OCI-LY1 (cell line): Measurements from ENCODE around the gene BTBD1.

Experiments used
- H2AFZ ChIP-seq: fragments of 200-600 bp; sonication (generic), shearing (Covaris generic); 2 replicates; pipeline ENCODE4 v1.6.0; 2014; ENCODE audit warnings: antibody characterized with exemption, mild to moderate bottlenecking, low read length
- H3F3A ChIP-seq: fragments of 200-600 bp; sonication (generic), shearing (Covaris generic); 2 replicates; pipeline ENCODE4 v1.6.0; 2014; ENCODE audit warnings: mild to moderate bottlenecking, antibody characterized with exemption, low read length, moderate library complexity; ENCODE audit not compliant: insufficient read depth
- H3K27ac ChIP-seq: fragments of 200-600 bp; sonication (generic); 2 replicates; pipeline ENCODE4 v1.5.1; 2014; ENCODE audit warnings: low read length, mixed run types, mild to moderate bottlenecking, low read depth; ENCODE audit not compliant: poor library complexity, severe bottlenecking
- H3K27me3 ChIP-seq: fragments of 200-600 bp; sonication (generic); 2 replicates; pipeline ENCODE4 v1.6.0; 2014; ENCODE audit warnings: antibody characterized with exemption, mild to moderate bottlenecking, low read length, moderate library complexity; ENCODE audit not compliant: insufficient read depth
- H3K36me3 ChIP-seq: fragments of 200-600 bp; sonication (generic); 2 replicates; pipeline ENCODE4 v1.6.1; 2014; ENCODE audit warnings: mild to moderate bottlenecking, antibody characterized with exemption, low read length, moderate library complexity, mixed read lengths; ENCODE audit not compliant: insufficient read depth
- H3K4me1 ChIP-seq: fragments of 200-600 bp; sonication (generic); 2 replicates; pipeline ENCODE4 v1.5.1; 2014; ENCODE audit warnings: mild to moderate bottlenecking, low read length, moderate library complexity; ENCODE audit not compliant: insufficient read depth, severe bottlenecking
- H3K4me2 ChIP-seq: fragments of 200-600 bp; sonication (generic), shearing (Covaris generic); 2 replicates; pipeline ENCODE4 v1.6.1; 2014; ENCODE audit warnings: low read length
- H3K4me3 ChIP-seq: fragments of 200-600 bp; sonication (generic); 2 replicates; pipeline ENCODE4 v1.5.1; 2014; ENCODE audit warnings: low read length, low read depth, mild to moderate bottlenecking, mixed read lengths; ENCODE audit not compliant: poor library complexity, severe bottlenecking
- H3K79me2 ChIP-seq: fragments of 200-600 bp; shearing (Covaris generic); 2 replicates; pipeline ENCODE4 v1.6.1; 2016; ENCODE audit warnings: mixed run types, low read length, mixed read lengths; ENCODE audit not compliant: insufficient read depth
- H3K9ac ChIP-seq: fragments of 200-600 bp; sonication (generic), shearing (Covaris generic); 2 replicates; pipeline ENCODE4 v1.6.1; 2014; ENCODE audit warnings: mild to moderate bottlenecking, low read length, mixed read lengths
- H3K9me2 ChIP-seq: fragments of 200-600 bp; sonication (generic), shearing (Covaris generic); 2 replicates; pipeline ENCODE4 v1.6.1; 2014; ENCODE audit warnings: low read depth, mild to moderate bottlenecking, low read length, mixed read lengths
- H3K9me3 ChIP-seq: fragments of 200-600 bp; shearing (Covaris generic); 2 replicates; pipeline ENCODE4 v1.6.1; 2014; ENCODE audit warnings: low read length, mixed read lengths
- H4K20me1 ChIP-seq: fragments of 200-600 bp; sonication (generic), shearing (Covaris generic); 2 replicates; pipeline ENCODE4 v1.6.0; 2016; ENCODE audit warnings: mild to moderate bottlenecking, low read length; ENCODE audit not compliant: insufficient read depth
- EZH2 ChIP-seq: fragments of 200-600 bp; sonication (generic), shearing (Covaris generic); IDR thresholded peaks from 2 replicates; pipeline ENCODE4 v1.8.0; 2017; ENCODE audit warnings: borderline replicate concordance, mixed run types, mild to moderate bottlenecking, antibody characterized with exemption, low read length, moderate library complexity, mixed read lengths
- TF ChIP-seq, protein P1 (sequence below): fragments of 200-600 bp; sonication (generic), shearing (Covaris generic); IDR thresholded peaks from 2 replicates; pipeline ENCODE4 v1.5.1; 2017; ENCODE audit warnings: mild to moderate bottlenecking, antibody characterized with exemption, low read length, moderate library complexity, mixed read lengths

BTBD1 gene

GRCh38 chr15:82969353-82969752 is 97.7 kb downstream of the BTBD1 start:
- no peaks in the 10 kb centered on the region for H3K9me3 ChIP-seq
- no peaks in the 10 kb centered on the region for H3F3A ChIP-seq
- no peak overlapping the region for H3K4me2 ChIP-seq
- no peaks in the 10 kb centered on the region for H3K27me3 ChIP-seq
- H2AFZ ChIP-seq: no peak overlapping the region
- H4K20me1 ChIP-seq: no peaks in the 10 kb centered on the region
- H3K27ac ChIP-seq: no peak overlapping the region
- no peak overlapping the region for H3K4me3 ChIP-seq
- no peaks in the 10 kb centered on the region for H3K79me2 ChIP-seq
- no peaks in the 10 kb centered on the region for H3K36me3 ChIP-seq
- no peak overlapping the region for H3K9ac ChIP-seq
- H3K4me1 ChIP-seq: no peaks in the 10 kb centered on the region
- TF ChIP-seq EZH2: no peak
- TF ChIP-seq, protein P1, sequence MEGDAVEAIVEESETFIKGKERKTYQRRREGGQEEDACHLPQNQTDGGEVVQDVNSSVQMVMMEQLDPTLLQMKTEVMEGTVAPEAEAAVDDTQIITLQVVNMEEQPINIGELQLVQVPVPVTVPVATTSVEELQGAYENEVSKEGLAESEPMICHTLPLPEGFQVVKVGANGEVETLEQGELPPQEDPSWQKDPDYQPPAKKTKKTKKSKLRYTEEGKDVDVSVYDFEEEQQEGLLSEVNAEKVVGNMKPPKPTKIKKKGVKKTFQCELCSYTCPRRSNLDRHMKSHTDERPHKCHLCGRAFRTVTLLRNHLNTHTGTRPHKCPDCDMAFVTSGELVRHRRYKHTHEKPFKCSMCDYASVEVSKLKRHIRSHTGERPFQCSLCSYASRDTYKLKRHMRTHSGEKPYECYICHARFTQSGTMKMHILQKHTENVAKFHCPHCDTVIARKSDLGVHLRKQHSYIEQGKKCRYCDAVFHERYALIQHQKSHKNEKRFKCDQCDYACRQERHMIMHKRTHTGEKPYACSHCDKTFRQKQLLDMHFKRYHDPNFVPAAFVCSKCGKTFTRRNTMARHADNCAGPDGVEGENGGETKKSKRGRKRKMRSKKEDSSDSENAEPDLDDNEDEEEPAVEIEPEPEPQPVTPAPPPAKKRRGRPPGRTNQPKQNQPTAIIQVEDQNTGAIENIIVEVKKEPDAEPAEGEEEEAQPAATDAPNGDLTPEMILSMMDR: no peak
- no peaks in the 10 kb centered on the region for H3K9me2 ChIP-seq

GRCh38 chr15:82968066-82968465 is 99.0 kb downstream of the BTBD1 start:
- H3K9ac ChIP-seq: no peak overlapping the region

DNA sequence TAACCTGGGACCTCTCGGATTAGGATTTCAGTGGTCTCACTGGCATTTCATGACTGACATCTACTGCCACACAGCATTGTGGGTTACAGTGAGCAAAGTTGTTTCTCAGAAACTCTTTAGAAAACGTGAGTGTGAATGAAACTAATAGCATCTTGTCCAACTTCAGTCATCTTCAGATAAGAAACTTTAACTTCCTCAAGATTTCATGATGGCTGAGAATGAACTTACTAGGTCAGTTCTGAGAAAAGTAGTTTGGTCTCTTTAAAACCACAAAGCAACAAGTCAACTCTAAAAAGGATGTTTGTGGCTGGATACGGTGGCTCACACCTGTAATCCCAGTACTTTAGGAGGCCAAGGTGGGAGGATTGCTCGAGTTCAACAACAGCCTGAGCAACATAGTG is 100.4 kb downstream of the BTBD1 start:
- Histone ChIP-seq H3K27me3 (no peaks in the 10 kb centered on the region), H3K9me3 (no peaks in the 10 kb centered on the region), H3K27ac (no peak overlapping the region), H3K79me2 (no peaks in the 10 kb centered on the region), H3K36me3 (no peaks in the 10 kb centered on the region), H3K9me2 (no peaks in the 10 kb centered on the region), H3F3A (no peaks in the 10 kb centered on the region), H3K4me2 (no peak overlapping the region), H3K4me1 (no peaks in the 10 kb centered on the region), H4K20me1 (no peaks in the 10 kb centered on the region), H3K9ac (no peak overlapping the region), H3K4me3 (no peak overlapping the region), H2AFZ (no peak overlapping the region)
- no peak for TF ChIP-seq EZH2
- TF ChIP-seq, protein P1: no peak

More at GRCh38 chr15:82968066-82968465, 99.0 kb downstream of the BTBD1 start:
- Histone ChIP-seq H3K27me3 (no peaks in the 10 kb centered on the region), H3K27ac (no peak overlapping the region), H3K9me3 (no peaks in the 10 kb centered on the region), H2AFZ (no peak overlapping the region), H3K79me2 (no peaks in the 10 kb centered on the region), H3K9me2 (no peaks in the 10 kb centered on the region), H3K4me2 (no peak overlapping the region), H3K4me1 (no peaks in the 10 kb centered on the region), H3K36me3 (no peaks in the 10 kb centered on the region), H3K4me3 (no peak overlapping the region), H3F3A (no peaks in the 10 kb centered on the region), H4K20me1 (no peaks in the 10 kb centered on the region)
- no peak for TF ChIP-seq EZH2
- TF ChIP-seq, protein P1: no peak
